Neural progenitor cell (in vitro differentiated cells): ENCODE data around the gene NDUFB4. TPM values are rescaled to one million over a fixed set of nuclear protein-coding genes. Genes with fewer than 3 reads are reported as not detected.
A peak's percentile ranks its signal among the peaks of the same experiment; 100 is the strongest.

Experiments
- DNase-seq: peaks from one replicate; pipeline ENCODE4 v3.0.0-alpha.2; 2016; ENCODE audit warnings: low spot score
- H2AFZ ChIP-seq: fragments of 200-600 bp; sonication (generic); replicated peaks from 2 replicates; pipeline ENCODE4 v1.6.1; 2016; ENCODE audit warnings: antibody characterized with exemption
- H3F3A ChIP-seq: fragments of 200-600 bp; sonication (generic); 2 replicates; pipeline ENCODE4 v1.6.1; 2016; ENCODE audit warnings: antibody characterized with exemption, low read depth
- H3K27ac ChIP-seq: fragments of 200-600 bp; sonication (generic); 2 replicates; pipeline ENCODE4 v1.5.1; 2016; ENCODE audit warnings: mild to moderate bottlenecking
- H3K27me3 ChIP-seq: fragments of 200-600 bp; sonication (generic); 2 replicates; pipeline ENCODE4 v1.6.1; 2016; ENCODE audit warnings: mild to moderate bottlenecking, moderate library complexity
- H3K36me3 ChIP-seq: fragments of 200-600 bp; sonication (generic); 2 replicates; pipeline ENCODE4 v1.5.1; 2016
- H3K4me1 ChIP-seq: fragments of 200-600 bp; sonication (generic); 2 replicates; pipeline ENCODE4 v1.6.1; 2016; ENCODE audit warnings: mixed run types
- H3K4me2 ChIP-seq: fragments of 200-600 bp; sonication (generic); 2 replicates; pipeline ENCODE4 v1.6.1; 2016
- H3K4me3 ChIP-seq: fragments of 200-600 bp; sonication (generic); 2 replicates; pipeline ENCODE4 v1.5.1; 2016
- H3K79me2 ChIP-seq: fragments of 200-600 bp; sonication (generic); 2 replicates; pipeline ENCODE4 v1.6.1; 2016; ENCODE audit warnings: low read depth
- H3K9ac ChIP-seq: fragments of 200-600 bp; sonication (generic); 2 replicates; pipeline ENCODE4 v1.6.1; 2016
- H3K9me3 ChIP-seq: fragments of 200-600 bp; sonication (generic); 2 replicates; pipeline ENCODE4 v1.5.1; 2016; ENCODE audit warnings: low read depth
- H4K20me1 ChIP-seq: fragments of 200-600 bp; sonication (generic); 2 replicates; pipeline ENCODE4 v1.6.1; 2016; ENCODE audit warnings: low read depth
- H3K27ac Mint-ChIP-seq: 3 replicates; pipeline ENCODE4 v1.8.0; 2021; ENCODE audit warnings: mixed read lengths
- H3K27me3 Mint-ChIP-seq: 2 replicates; pipeline ENCODE4 v1.8.0; 2022; ENCODE audit warnings: low read depth, mild to moderate bottlenecking, inconsistent platforms, moderate library complexity, mixed read lengths; ENCODE audit not compliant: insufficient read depth
- H3K36me3 Mint-ChIP-seq: 3 replicates; pipeline ENCODE4 v1.8.0; 2021; ENCODE audit warnings: mixed read lengths
- H3K4me1 Mint-ChIP-seq: 3 replicates; pipeline ENCODE4 v1.8.0; 2021; ENCODE audit warnings: mixed read lengths
- H3K4me3 Mint-ChIP-seq: 3 replicates; pipeline ENCODE4 v1.8.0; 2021; ENCODE audit warnings: mild to moderate bottlenecking, moderate library complexity, mixed read lengths
- H3K9me3 Mint-ChIP-seq: 3 replicates; pipeline ENCODE4 v1.8.0; 2020; ENCODE audit warnings: mixed read lengths
- CTCF ChIP-seq: fragments of 200-600 bp; sonication (generic); IDR thresholded peaks from 2 replicates; pipeline ENCODE4 v1.5.1; 2017; ENCODE audit warnings: antibody characterized with exemption, mild to moderate bottlenecking
- EZH2 ChIP-seq: fragments of 200-600 bp; sonication (generic); IDR thresholded peaks from 2 replicates; pipeline ENCODE4 v1.6.1; 2017; ENCODE audit warnings: antibody characterized with exemption, mild to moderate bottlenecking, moderate library complexity
- EZH2phosphoT487 ChIP-seq: fragments of 200-600 bp; sonication (generic); IDR thresholded peaks from 2 replicates; pipeline ENCODE4 v1.6.1; 2017; ENCODE audit warnings: antibody characterized with exemption
- total RNA-seq: library from RNA; depleted of rRNA; stranded (reverse); fragments of >200 nt; gene quantifications from 2 replicates; pipeline ENCODE4 v1.2.3, GENCODE V29; 2015; ENCODE audit warnings: low replicate concordance

Gene NDUFB4
- total RNA-seq, 1 donor from 2014 or later, result 132 TPM

DNA sequence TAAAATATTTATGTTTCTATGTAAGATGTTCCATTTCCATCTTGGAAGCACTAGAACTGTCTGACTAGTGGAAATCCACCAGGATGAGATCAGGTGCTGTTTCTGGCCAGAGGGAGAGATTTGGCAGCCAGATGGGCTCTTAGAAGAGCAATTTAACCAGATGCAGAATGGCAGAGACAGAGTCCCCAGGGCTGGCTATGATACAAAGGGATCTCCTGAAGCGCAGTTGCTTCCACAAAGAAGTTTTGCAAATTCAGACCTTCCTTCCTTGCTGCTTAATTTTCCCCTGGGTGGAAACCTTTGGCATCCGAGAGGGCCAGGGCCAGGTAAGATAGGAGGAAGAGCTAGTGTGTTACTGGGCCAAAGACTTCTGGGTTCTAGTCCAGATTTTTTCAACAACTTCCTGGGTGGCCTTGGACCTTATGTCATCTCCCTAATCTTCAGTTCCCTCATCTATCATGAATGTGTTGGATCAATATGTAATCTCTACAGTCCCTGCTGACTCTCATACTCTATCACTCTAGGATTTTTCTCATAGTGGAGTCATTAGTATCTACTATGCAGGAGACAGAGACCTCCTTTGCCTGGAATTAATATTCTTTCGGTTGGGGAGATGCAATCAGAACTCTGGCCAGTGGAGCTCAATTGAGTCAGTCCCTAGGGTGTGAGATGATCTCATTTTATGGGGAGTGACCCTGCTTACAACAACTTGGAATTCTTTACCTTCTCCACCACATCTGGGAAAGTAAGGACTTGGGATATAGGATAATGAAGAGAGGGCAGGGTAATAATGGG, 41.1 kb upstream of the NDUFB4 start:
- no peaks in the 10 kb centered on the region for H3K36me3 Mint-ChIP-seq
- H3K79me2 ChIP-seq, result no peaks in the 10 kb centered on the region
- no peak overlapping the region for H3K27ac ChIP-seq
- no peak overlapping the region for H3K4me3 Mint-ChIP-seq
- H3K27me3 ChIP-seq, result no peaks in the 10 kb centered on the region
- DNase-seq, result no peak
- peaks cover 11% of the 10 kb centered on the region for H3F3A ChIP-seq
- peaks cover 18% of the 10 kb centered on the region for H3K4me1 Mint-ChIP-seq
- H3K4me3 ChIP-seq, result no peak overlapping the region
- H3K27ac Mint-ChIP-seq, result no peak overlapping the region
- H3K4me2 ChIP-seq, result no peak overlapping the region
- no peak overlapping the region for H3K9ac ChIP-seq
- no peaks in the 10 kb centered on the region for H3K36me3 ChIP-seq
- TF ChIP-seq CTCF (no peak), EZH2 (no peak), EZH2phosphoT487 (no peak)
- no peaks in the 10 kb centered on the region for H4K20me1 ChIP-seq
- no peak overlapping the region for H2AFZ ChIP-seq
- peaks cover 8% of the 10 kb centered on the region for H3K4me1 ChIP-seq
- no peaks in the 10 kb centered on the region for H3K9me3 Mint-ChIP-seq
- H3K9me3 ChIP-seq, result no peaks in the 10 kb centered on the region
- H3K27me3 Mint-ChIP-seq, result peaks cover 2% of the 10 kb centered on the region

- H4K20me1 ChIP-seq, result peaks cover 3% of the 10 kb centered on the region
- H3K27me3 ChIP-seq, result no peaks in the 10 kb centered on the region
- Mint-ChIP-seq H3K4me1 (peaks cover 24% of the 10 kb centered on the region), H3K36me3 (no peaks in the 10 kb centered on the region), H3K9me3 (no peaks in the 10 kb centered on the region), H3K27me3 (peaks cover 5% of the 10 kb centered on the region), H3K4me3 (no peak overlapping the region), H3K27ac (no peak overlapping the region)
- no peak for DNase-seq
- peaks cover 20% of the 10 kb centered on the region for H3F3A ChIP-seq
- no peak overlapping the region for H3K9ac ChIP-seq
- no peaks in the 10 kb centered on the region for H3K79me2 ChIP-seq
- H3K4me1 ChIP-seq, result peaks cover 16% of the 10 kb centered on the region
- TF ChIP-seq EZH2, result no peak
- no peak for TF ChIP-seq EZH2phosphoT487
- no peak for TF ChIP-seq CTCF
- no peak overlapping the region for H2AFZ ChIP-seq
- no peak overlapping the region for H3K27ac ChIP-seq
- no peak overlapping the region for H3K4me3 ChIP-seq
- H3K9me3 ChIP-seq, result no peaks in the 10 kb centered on the region
- no peak overlapping the region for H3K4me2 ChIP-seq
- H3K36me3 ChIP-seq, result no peaks in the 10 kb centered on the region
These were observed 40.3 kb upstream of the NDUFB4 start for GRCh38 chr3:120555657-120556509.

DNA sequence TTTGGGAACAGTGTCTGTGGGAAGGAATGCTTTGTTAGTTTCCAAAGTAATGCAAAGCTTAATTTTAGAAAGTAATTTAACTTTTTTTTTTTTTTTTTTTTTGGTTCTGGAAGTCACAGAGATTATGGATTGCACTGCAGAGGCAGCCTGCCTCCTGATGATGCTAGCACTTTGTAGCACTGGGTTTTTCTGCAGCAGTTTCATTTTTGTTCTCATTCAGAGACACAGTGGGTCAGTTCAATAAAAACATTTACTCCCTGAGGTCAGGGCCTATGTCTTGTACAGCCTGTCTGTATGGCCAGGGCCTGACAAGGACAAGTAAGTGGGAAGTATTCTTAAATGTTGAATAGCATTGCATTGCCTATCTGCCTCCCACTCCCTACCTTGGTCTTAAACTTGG, 39.0 kb upstream of the NDUFB4 start:
- Histone ChIP-seq H3K27me3 (no peaks in the 10 kb centered on the region), H3K36me3 (no peaks in the 10 kb centered on the region), H3K79me2 (no peaks in the 10 kb centered on the region), H2AFZ (no peak overlapping the region), H3K27ac (no peak overlapping the region), H3K4me2 (no peak overlapping the region), H3F3A (peaks cover 28% of the 10 kb centered on the region), H3K9ac (no peak overlapping the region), H4K20me1 (peaks cover 3% of the 10 kb centered on the region), H3K9me3 (no peaks in the 10 kb centered on the region), H3K4me3 (no peak overlapping the region), H3K4me1 (peaks cover 18% of the 10 kb centered on the region)
- Mint-ChIP-seq H3K27me3 (peaks cover 6% of the 10 kb centered on the region), H3K27ac (peak overlapping the region; percentile 28), H3K4me3 (no peak overlapping the region), H3K4me1 (peaks cover 33% of the 10 kb centered on the region), H3K36me3 (no peaks in the 10 kb centered on the region), H3K9me3 (no peaks in the 10 kb centered on the region)
- DNase-seq, result no peak
- TF ChIP-seq CTCF (no peak), EZH2phosphoT487 (no peak), EZH2 (no peak)
